Thyroid gland (tissue), 4 donors: ENCODE results near the gene CFAP90. TPM values are rescaled to one million over a fixed set of nuclear protein-coding genes. Genes with fewer than 3 reads are reported as not detected.

Experiments
- DNase-seq, 2 donors: peaks; one replicate each; pipeline ENCODE4 v3.0.0-alpha.2; 2019
- H3K27ac ChIP-seq, 3 donors: fragments of 200-600 bp; sonication (generic); 1 replicate in 2 of 3; 2 replicates in 1 of 3; pipeline ENCODE4 v1.5.1; 2016 to 2019; ENCODE audit warnings: mild to moderate bottlenecking in 1 of 3, moderate library complexity in 1 of 3
- H3K27me3 ChIP-seq: fragments of 200-600 bp; sonication (generic); one replicate; pipeline ENCODE4 v1.5.1; 2019
- H3K36me3 ChIP-seq, 2 donors: fragments of 200-600 bp; sonication (generic); one replicate each; pipeline ENCODE4 v1.5.1; 2016 to 2019
- H3K4me1 ChIP-seq, 2 donors: fragments of 200-600 bp; sonication (generic); one replicate each; pipeline ENCODE4 v1.5.1; 2017 to 2019
- H3K4me3 ChIP-seq, 3 donors: fragments of 200-600 bp; sonication (generic); replicated peaks in 1 of 3; 1 replicate in 2 of 3; 2 replicates in 1 of 3; pipeline ENCODE4 v1.5.1; 2016; ENCODE audit warnings: mild to moderate bottlenecking in 1 of 3
- H3K9me3 ChIP-seq: fragments of 200-600 bp; sonication (generic); one replicate; pipeline ENCODE4 v1.5.1; 2017
- CTCF ChIP-seq, 6 experiments: fragments of 200-600 bp in 3 of 6; fragments of 450-650 bp in 3 of 6; sonication (generic) in 3 of 6; IDR thresholded peaks; one replicate each; pipeline ENCODE4 v1.5.1; 2016 to 2019; ENCODE audit warnings: antibody characterized with exemption in 6 of 6, mild to moderate bottlenecking in 2 of 6, inconsistent platforms in 1 of 6, moderate library complexity in 1 of 6
- POLR2A ChIP-seq, 2 donors: fragments of 450-650 bp; IDR thresholded peaks; one replicate each; pipeline ENCODE4 v1.6.1; 2017; ENCODE audit warnings: antibody characterized with exemption in 2 of 2, mild to moderate bottlenecking in 2 of 2, moderate library complexity in 1 of 2
- WGBS, 2 donors: methylation state at CpG; one replicate each; pipeline ENCODE4 v1.1.5; 2017; 5-methylcytosine and 5-hydroxymethylcytosine counted together
- intact Hi-C: fragments of 100-400 bp; cut with DNase I; formaldehyde crosslinking; loops from one replicate; pipeline ENCODE4 v1.15.1; 2023
- total RNA-seq, 4 donors: library from RNA; depleted of rRNA; stranded (reverse); fragments of >200 nt; gene quantifications; one replicate each; pipeline ENCODE4 v1.2.3, GENCODE V29; 2016

CFAP90 gene
- total RNA-seq, 4 donors from 2014 or later, result 0.49 to 0.89 (median 0.81) TPM; not detected in 1

- Histone ChIP-seq H3K4me3 (no peak overlapping the region), H3K27ac (no peak overlapping the region), H3K4me1 (peaks cover 13 to 26% of the 10 kb centered on the region in 2 donors), H3K27me3 (no peaks in the 10 kb centered on the region), H3K36me3 (peaks cover 17 to 22% of the 10 kb centered on the region in 2 donors), H3K9me3 (no peaks in the 10 kb centered on the region)
- no peak for TF ChIP-seq POLR2A (IDR thresholded peaks at IDR 0.05)
- peak in 5 of 6 experiments; percentile 23 to 67 (median 64) for TF ChIP-seq CTCF (IDR thresholded peaks at IDR 0.05)
- DNase-seq, result no peak
- WGBS, 2 donors, result 55 to 57% methylated on average over 7 of the region's 7 CpGs
- intact Hi-C loops, result no loop called here
These were observed 36.0 kb upstream of the CFAP90 start for GRCh38 chr5:7886849-7887475.

- Histone ChIP-seq H3K27me3 (no peaks in the 10 kb centered on the region), H3K36me3 (peaks cover 7 to 12% of the 10 kb centered on the region in 2 donors), H3K4me3 (no peak overlapping the region), H3K27ac (peak overlapping the region in 1 of 3 donors; percentile 10), H3K4me1 (peaks cover 13 to 26% of the 10 kb centered on the region in 2 donors), H3K9me3 (no peaks in the 10 kb centered on the region)
- TF ChIP-seq POLR2A (IDR thresholded peaks at IDR 0.05) (no peak), CTCF (IDR thresholded peaks at IDR 0.05) (no peak)
- 43 to 50% methylated on average over 5 of the region's 5 CpGs for WGBS, 2 donors
- intact Hi-C loops, result no loop called here
- DNase-seq, result peak; percentile 58 to 60
These were observed 33.7 kb upstream of the CFAP90 start for GRCh38 chr5:7884491-7885267.

GRCh38 chr5:7882926-7883325, 32.0 kb upstream of the CFAP90 start:
- Histone ChIP-seq H3K4me1 (peaks cover 13 to 26% of the 10 kb centered on the region in 2 donors), H3K4me3 (no peak overlapping the region), H3K27me3 (no peaks in the 10 kb centered on the region), H3K36me3 (peaks cover 4 to 12% of the 10 kb centered on the region in 2 donors), H3K9me3 (no peaks in the 10 kb centered on the region), H3K27ac (no peak overlapping the region)
- intact Hi-C loops, result no loop called here
- DNase-seq, result no peak
- TF ChIP-seq CTCF (IDR thresholded peaks at IDR 0.05) (peak in 1 of 6 experiments; percentile 5), POLR2A (IDR thresholded peaks at IDR 0.05) (no peak)
- WGBS, 2 donors, result 49 to 55% methylated on average over 4 of the region's 4 CpGs

GRCh38 chr5:7881816-7882215, 30.9 kb upstream of the CFAP90 start:
- intact Hi-C loops, result no loop called here
- Histone ChIP-seq H3K36me3 (peaks cover 4 to 16% of the 10 kb centered on the region in 2 donors), H3K27me3 (no peaks in the 10 kb centered on the region), H3K4me3 (no peak overlapping the region), H3K9me3 (no peaks in the 10 kb centered on the region), H3K4me1 (peaks cover 13 to 36% of the 10 kb centered on the region in 2 donors), H3K27ac (no peak overlapping the region)
- DNase-seq, result no peak
- no peak for TF ChIP-seq CTCF (IDR thresholded peaks at IDR 0.05)
- WGBS, 2 donors, result 95 to 98% methylated on average over 2 of the region's 2 CpGs

GRCh38 chr5:7881091-7881490, 30.2 kb upstream of the CFAP90 start:
- no peak for DNase-seq
- H3K9me3 ChIP-seq, result no peaks in the 10 kb centered on the region
- H3K27ac ChIP-seq, result no peak overlapping the region
- H3K36me3 ChIP-seq, result peaks cover 4 to 23% of the 10 kb centered on the region in 2 donors
- intact Hi-C loops, result no loop called here
- H3K27me3 ChIP-seq, result no peaks in the 10 kb centered on the region
- no peak for TF ChIP-seq POLR2A (IDR thresholded peaks at IDR 0.05)
- TF ChIP-seq CTCF (IDR thresholded peaks at IDR 0.05), result no peak
- H3K4me3 ChIP-seq, result no peak overlapping the region
- peaks cover 13 to 36% of the 10 kb centered on the region in 2 donors for H3K4me1 ChIP-seq
- WGBS, 2 donors, result 92 to 97% methylated on average over 4 of the region's 4 CpGs
